ENCODE measurements around the gene IL17RA.

DNA sequence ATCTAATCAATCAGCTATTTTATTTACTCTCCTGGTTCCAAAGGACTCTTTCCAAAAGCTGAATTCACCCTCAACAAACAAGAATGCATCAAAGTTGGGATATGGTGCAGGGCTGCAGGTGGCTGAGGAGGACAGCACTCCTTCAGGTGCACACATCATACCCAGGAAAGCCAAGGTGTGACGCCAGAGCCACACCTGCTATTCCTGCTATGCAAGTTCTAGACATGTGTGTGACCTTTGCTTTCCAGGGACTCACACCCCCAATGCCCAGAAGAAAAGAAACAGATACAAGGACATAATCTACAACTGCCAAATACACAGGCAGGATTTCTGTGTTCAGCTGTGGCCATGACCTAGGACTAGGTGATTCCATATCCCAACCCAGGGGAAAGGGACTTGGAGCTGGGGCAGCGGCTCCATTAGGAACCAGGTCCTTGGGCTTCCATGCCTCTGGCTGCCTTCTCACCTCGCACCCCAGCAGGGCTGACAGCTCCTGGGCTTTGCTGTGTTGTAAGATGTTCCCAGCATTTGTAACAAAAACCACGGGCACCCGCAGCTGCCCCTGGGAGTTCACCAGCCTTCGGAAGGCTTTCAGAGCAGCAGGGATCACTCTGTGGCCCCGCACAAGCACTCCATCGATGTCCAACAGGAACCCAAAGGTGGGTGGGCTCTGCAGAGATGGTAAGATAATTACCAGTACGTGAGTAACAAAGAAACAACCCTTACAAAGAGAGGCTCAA lies 64.4 kb downstream of the IL17RA start:
- TF ChIP-seq, protein P1, sequence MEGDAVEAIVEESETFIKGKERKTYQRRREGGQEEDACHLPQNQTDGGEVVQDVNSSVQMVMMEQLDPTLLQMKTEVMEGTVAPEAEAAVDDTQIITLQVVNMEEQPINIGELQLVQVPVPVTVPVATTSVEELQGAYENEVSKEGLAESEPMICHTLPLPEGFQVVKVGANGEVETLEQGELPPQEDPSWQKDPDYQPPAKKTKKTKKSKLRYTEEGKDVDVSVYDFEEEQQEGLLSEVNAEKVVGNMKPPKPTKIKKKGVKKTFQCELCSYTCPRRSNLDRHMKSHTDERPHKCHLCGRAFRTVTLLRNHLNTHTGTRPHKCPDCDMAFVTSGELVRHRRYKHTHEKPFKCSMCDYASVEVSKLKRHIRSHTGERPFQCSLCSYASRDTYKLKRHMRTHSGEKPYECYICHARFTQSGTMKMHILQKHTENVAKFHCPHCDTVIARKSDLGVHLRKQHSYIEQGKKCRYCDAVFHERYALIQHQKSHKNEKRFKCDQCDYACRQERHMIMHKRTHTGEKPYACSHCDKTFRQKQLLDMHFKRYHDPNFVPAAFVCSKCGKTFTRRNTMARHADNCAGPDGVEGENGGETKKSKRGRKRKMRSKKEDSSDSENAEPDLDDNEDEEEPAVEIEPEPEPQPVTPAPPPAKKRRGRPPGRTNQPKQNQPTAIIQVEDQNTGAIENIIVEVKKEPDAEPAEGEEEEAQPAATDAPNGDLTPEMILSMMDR (conservative IDR thresholded peaks at IDR 0.05; ENCODE audit: low read length): no peak
- no peak for TF ChIP-seq EZH2phosphoT487 (IDR thresholded peaks at IDR 0.05; ENCODE audit: borderline replicate concordance)
